ES-I3 (cell line): ENCODE results near the gene ATF7IP2.
"Not testable (repeated sequence)": the region's sequence is repeated elsewhere in the genome, so short reads cannot be mapped to it uniquely, and the experiment has no call there.

Source experiments
- H3K36me3 ChIP-seq: 2 replicates; pipeline ENCODE4 v1.6.1; 2013; ENCODE audit warnings: mild to moderate bottlenecking, low read length, control low read depth, moderate library complexity; ENCODE audit not compliant: insufficient read depth
- H3K4me1 ChIP-seq: 2 replicates; pipeline ENCODE4 v1.6.1; 2013; ENCODE audit warnings: mild to moderate bottlenecking, control low read depth, low read length; ENCODE audit not compliant: insufficient read depth
- H3K9ac ChIP-seq: 2 replicates; pipeline ENCODE4 v1.6.1; 2013; ENCODE audit warnings: low read depth, mild to moderate bottlenecking, low read length, moderate library complexity
- H3K9me3 ChIP-seq: 2 replicates; pipeline ENCODE4 v1.6.1; 2013; ENCODE audit warnings: mild to moderate bottlenecking, low read length, moderate library complexity; ENCODE audit not compliant: control insufficient read depth, insufficient read depth

ATF7IP2 gene

GRCh38 chr16:10366619-10367018, 19.2 kb upstream of the ATF7IP2 start:
- H3K4me1 ChIP-seq, H3K9me3 ChIP-seq, H3K9ac ChIP-seq, H3K36me3 ChIP-seq: not testable (repeated sequence)

GRCh38 chr16:10367616-10368188, 18.2 kb upstream of the ATF7IP2 start:
- no peak overlapping the region for H3K9ac ChIP-seq
- no peaks in the 10 kb centered on the region for H3K4me1 ChIP-seq
- H3K36me3 ChIP-seq = no peaks in the 10 kb centered on the region
- no peaks in the 10 kb centered on the region for H3K9me3 ChIP-seq

DNA sequence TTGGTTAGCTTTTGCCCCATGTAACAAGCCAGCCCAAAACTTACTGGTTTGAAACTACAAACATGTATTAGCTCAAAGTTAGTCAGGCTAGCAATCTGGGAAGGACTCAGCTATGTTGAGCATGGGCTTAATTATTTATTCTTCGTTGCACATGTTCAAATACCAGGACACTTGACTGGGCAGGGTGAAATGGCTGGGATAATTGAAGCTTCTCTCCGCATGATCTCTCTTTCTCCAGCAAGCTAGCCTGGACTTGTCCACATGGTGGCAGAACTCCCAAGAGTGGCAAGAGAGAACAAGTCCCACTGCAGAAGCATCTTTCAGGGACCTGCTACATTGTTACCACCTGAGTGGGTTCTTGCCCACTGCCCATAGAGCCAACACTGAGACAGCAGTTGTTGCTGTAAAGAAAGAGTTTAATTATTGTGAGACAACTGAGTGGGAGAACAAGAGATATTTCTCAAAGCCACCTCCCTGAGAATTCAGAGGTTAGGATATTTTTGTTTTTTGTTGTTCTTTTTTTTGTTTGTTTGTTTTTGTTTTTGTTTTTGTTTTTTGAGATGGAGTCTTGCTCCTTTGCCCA, 16.8 kb upstream of the ATF7IP2 start:
- no peaks in the 10 kb centered on the region for H3K36me3 ChIP-seq
- no peaks in the 10 kb centered on the region for H3K4me1 ChIP-seq
- H3K9ac ChIP-seq = no peak overlapping the region
- H3K9me3 ChIP-seq = no peaks in the 10 kb centered on the region

GRCh38 chr16:10370096-10370726, 15.7 kb upstream of the ATF7IP2 start:
- Histone ChIP-seq H3K9me3 (no peaks in the 10 kb centered on the region), H3K9ac (no peak overlapping the region), H3K36me3 (no peaks in the 10 kb centered on the region), H3K4me1 (no peaks in the 10 kb centered on the region)

DNA sequence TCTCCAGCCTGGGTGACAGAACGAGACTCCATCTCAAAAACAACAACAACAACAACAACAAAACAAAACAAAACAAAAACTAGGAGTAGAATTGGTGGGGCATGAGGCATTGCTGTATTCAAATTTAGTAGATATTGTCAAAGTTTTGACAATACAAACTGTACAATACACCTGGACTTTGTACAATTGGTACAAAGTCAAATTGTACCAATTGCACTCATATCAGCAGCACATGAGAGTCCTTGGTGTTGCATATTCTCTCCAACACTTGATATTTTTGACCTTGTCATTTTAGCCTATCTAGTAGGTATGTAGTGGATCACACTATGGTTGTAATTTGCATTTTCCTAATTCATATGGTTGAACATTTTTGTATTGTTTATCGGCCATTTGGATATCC, 14.3 kb upstream of the ATF7IP2 start:
- Histone ChIP-seq H3K9ac (no peak overlapping the region), H3K4me1 (no peaks in the 10 kb centered on the region), H3K9me3 (no peaks in the 10 kb centered on the region), H3K36me3 (no peaks in the 10 kb centered on the region)

DNA sequence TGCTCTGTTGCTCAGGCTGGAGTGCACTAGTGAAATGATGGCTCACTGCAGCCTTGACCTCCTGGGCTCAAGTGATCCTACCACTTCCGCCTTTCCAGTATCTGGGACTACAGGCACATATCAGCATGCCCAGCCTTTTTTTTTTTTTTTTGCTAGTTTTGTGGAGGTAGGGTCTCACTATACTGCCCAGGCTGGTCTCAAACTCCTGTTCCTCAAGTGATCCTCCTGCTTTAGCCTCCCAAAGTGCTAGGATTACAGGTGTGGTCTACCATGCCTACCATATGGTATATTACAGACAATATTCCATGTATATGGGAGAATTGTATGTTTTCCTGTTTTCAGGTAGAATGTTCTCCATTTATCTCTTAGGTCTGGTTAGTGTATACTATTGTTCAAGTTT, 12.3 kb upstream of the ATF7IP2 start:
- no peaks in the 10 kb centered on the region for H3K4me1 ChIP-seq
- no peaks in the 10 kb centered on the region for H3K36me3 ChIP-seq
- H3K9ac ChIP-seq = no peak overlapping the region
- H3K9me3 ChIP-seq = no peaks in the 10 kb centered on the region

- no peaks in the 10 kb centered on the region for H3K36me3 ChIP-seq
- H3K9ac ChIP-seq = no peak overlapping the region
- H3K9me3 ChIP-seq = no peaks in the 10 kb centered on the region
- no peaks in the 10 kb centered on the region for H3K4me1 ChIP-seq
Observed at GRCh38 chr16:10376229-10376628, 9.6 kb upstream of the ATF7IP2 start.

DNA sequence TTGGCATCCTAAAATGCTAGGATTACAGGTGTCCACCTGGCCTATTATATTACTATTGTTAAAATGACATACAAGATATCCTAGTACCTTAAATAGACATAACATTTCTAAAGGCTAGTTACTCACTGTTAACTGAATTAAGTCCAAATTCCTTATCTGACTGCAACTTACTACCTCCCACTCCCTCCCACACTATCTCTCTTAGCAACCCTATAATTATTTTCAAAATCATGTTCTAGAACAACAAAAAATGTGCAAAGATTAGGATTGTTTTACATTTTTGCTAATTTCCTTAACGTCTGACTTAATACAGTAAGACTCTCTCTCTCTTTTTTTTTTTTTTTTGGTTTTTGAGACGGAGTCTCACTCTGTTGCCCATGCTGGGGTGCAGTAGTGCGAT, 2.2 kb upstream of the ATF7IP2 start:
- no peaks in the 10 kb centered on the region for H3K4me1 ChIP-seq
- H3K9me3 ChIP-seq = no peaks in the 10 kb centered on the region
- no peaks in the 10 kb centered on the region for H3K36me3 ChIP-seq
- no peak overlapping the region for H3K9ac ChIP-seq

DNA sequence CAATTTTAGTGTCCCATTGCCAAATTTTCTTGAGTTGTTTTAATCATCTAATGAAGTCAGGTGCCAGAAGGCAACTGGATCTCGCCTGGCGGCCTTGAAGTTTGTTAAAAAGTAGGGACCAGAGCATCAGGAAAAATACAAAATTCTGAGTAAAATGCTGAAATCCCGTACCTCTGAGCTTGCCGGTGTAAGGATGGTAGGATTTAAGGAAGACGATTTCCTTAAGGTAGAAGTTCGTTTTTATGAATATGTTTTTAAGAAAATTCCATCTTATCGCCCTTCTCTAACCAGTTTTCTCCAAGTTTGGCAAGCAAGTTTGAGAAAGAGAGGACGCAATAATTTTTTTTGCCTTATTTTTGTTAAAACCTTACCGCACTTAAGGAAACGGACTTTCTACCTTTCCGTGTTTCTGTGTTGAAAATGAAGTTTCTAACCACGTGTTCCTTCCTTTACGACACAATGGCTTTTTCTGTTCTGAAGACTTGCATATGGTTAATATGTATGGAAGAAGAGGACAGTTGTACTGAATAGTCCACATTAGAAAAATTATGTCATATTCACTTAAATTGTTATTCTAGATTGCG, 748 bp downstream of the ATF7IP2 start:
- H3K9ac ChIP-seq = peak overlapping the region; percentile 76
- no peaks in the 10 kb centered on the region for H3K9me3 ChIP-seq
- no peaks in the 10 kb centered on the region for H3K4me1 ChIP-seq
- H3K36me3 ChIP-seq = no peaks in the 10 kb centered on the region

- H3K9ac ChIP-seq = peak overlapping the region; percentile 76
- no peaks in the 10 kb centered on the region for H3K9me3 ChIP-seq
- H3K4me1 ChIP-seq = no peaks in the 10 kb centered on the region
- no peaks in the 10 kb centered on the region for H3K36me3 ChIP-seq
Observed at GRCh38 chr16:10387188-10387617, 1.3 kb downstream of the ATF7IP2 start.

DNA sequence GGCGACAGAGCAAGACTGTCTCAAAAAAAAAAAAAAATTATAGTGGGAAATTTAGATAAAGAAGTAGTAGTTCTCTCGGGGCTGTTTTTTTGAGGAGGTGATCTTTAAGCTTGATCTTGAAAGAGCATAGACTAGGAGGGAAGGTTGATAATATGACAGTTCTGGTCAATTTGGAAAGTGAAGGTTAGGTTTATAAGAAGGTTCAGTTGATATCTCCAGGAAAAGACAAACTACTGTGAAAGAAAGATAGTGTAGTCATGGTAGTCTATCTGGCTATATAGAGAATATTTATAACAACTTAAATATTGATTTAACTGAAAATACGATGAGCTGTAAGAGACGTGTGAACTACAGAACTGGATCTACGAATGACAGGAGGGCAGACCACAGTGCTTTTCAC, 3.1 kb downstream of the ATF7IP2 start:
- Histone ChIP-seq H3K4me1 (no peaks in the 10 kb centered on the region), H3K9ac (no peak overlapping the region), H3K9me3 (no peaks in the 10 kb centered on the region), H3K36me3 (no peaks in the 10 kb centered on the region)

- Histone ChIP-seq H3K36me3 (no peaks in the 10 kb centered on the region), H3K9me3 (no peaks in the 10 kb centered on the region), H3K9ac (no peak overlapping the region; the same call in 1 of the 2 replicates), H3K4me1 (no peaks in the 10 kb centered on the region)
Observed at GRCh38 chr16:10390330-10390729, 4.5 kb downstream of the ATF7IP2 start.

- no peaks in the 10 kb centered on the region for H3K4me1 ChIP-seq
- no peaks in the 10 kb centered on the region for H3K9me3 ChIP-seq
- H3K36me3 ChIP-seq = no peaks in the 10 kb centered on the region
- H3K9ac ChIP-seq = no peak overlapping the region
Observed at GRCh38 chr16:10390867-10391266, 5.0 kb downstream of the ATF7IP2 start.

- H3K9ac ChIP-seq = no peak overlapping the region
- no peaks in the 10 kb centered on the region for H3K9me3 ChIP-seq
- no peaks in the 10 kb centered on the region for H3K36me3 ChIP-seq
- H3K4me1 ChIP-seq = no peaks in the 10 kb centered on the region
Observed at GRCh38 chr16:10391339-10391738, 5.5 kb downstream of the ATF7IP2 start.

GRCh38 chr16:10402975-10403374, 17.1 kb downstream of the ATF7IP2 start:
- Histone ChIP-seq H3K9ac (no peak overlapping the region), H3K9me3 (peaks cover 8% of the 10 kb centered on the region; the same call in 1 of the 2 replicates), H3K4me1 (no peaks in the 10 kb centered on the region), H3K36me3 (no peaks in the 10 kb centered on the region)
